Measurements from ENCODE around the gene CAMSAP2.
"Not testable (repeated sequence)": the region's sequence is repeated elsewhere in the genome, so short reads cannot be mapped to it uniquely, and the experiment has no call there.

The CAMSAP2 gene

GRCh38 chr1:200808846-200809245 lies 70.2 kb downstream of the CAMSAP2 start:
- TF ChIP-seq CTCF (IDR thresholded peaks at IDR 0.05; ENCODE audit: poor library complexity, severe bottlenecking): no peak
- no peak overlapping the region for H3K27ac ChIP-seq (ENCODE audit: poor library complexity, severe bottlenecking)
- no peak overlapping the region for H3K4me3 ChIP-seq (ENCODE audit: severe bottlenecking)
- H3K27me3 ChIP-seq (ENCODE audit: insufficient read depth, poor library complexity, severe bottlenecking): no peaks in the 10 kb centered on the region
- DNase-seq (ENCODE audit: low spot score) (no peak), ATAC-seq (ENCODE audit: low read depth) (no peak)
- H3K36me3 ChIP-seq (ENCODE audit: low read depth): peaks cover 81% of the 10 kb centered on the region
- no peaks in the 10 kb centered on the region for H3K9me3 ChIP-seq (ENCODE audit: severe bottlenecking)
- H3K4me1 ChIP-seq (ENCODE audit: insufficient read depth, poor library complexity, severe bottlenecking): no peaks in the 10 kb centered on the region

- TF ChIP-seq CTCF (IDR thresholded peaks at IDR 0.05; ENCODE audit: poor library complexity, severe bottlenecking): no peak
- no peaks in the 10 kb centered on the region for H3K9me3 ChIP-seq (ENCODE audit: severe bottlenecking)
- ATAC-seq (ENCODE audit: low read depth): no peak
These were observed 73.0 kb downstream of the CAMSAP2 start for GRCh38 chr1:200811704-200812103.

DNA sequence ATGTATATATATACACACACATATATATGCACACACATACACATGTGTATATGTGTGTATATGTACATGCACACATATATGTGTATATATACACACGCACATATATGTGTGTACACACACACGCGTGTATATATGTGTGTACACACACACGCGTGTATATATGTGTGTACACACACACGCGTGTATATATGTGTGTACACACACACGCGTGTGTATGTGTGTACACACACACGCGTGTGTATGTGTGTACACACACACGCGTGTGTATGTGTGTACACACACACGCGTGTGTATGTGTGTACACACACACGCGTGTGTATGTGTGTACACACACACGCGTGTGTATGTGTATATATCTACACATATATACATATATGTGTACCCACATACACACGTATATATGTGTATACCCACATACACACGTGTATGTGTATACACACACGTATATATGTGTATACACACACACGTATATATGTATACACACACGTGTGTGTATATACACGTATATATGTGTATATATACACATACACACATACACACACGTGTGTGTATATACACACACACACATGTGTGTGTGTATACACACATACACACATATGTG lies 78.0 kb downstream of the CAMSAP2 start:
- not testable (repeated sequence) for DNase-seq (ENCODE audit: low spot score); H3K4me3 ChIP-seq (ENCODE audit: severe bottlenecking); H3K27me3 ChIP-seq (ENCODE audit: insufficient read depth, poor library complexity, severe bottlenecking); H3K4me1 ChIP-seq (ENCODE audit: insufficient read depth, poor library complexity, severe bottlenecking); H3K9me3 ChIP-seq (ENCODE audit: severe bottlenecking); ATAC-seq (ENCODE audit: low read depth); H3K27ac ChIP-seq (ENCODE audit: poor library complexity, severe bottlenecking)
- peaks cover 71% of the 10 kb centered on the region for H3K36me3 ChIP-seq (ENCODE audit: low read depth)

More at GRCh38 chr1:200811704-200812103, 73.0 kb downstream of the CAMSAP2 start:
- H3K4me1 ChIP-seq (ENCODE audit: insufficient read depth, poor library complexity, severe bottlenecking): no peaks in the 10 kb centered on the region
- H3K36me3 ChIP-seq (ENCODE audit: low read depth): peaks cover 80% of the 10 kb centered on the region
- no peak for DNase-seq (ENCODE audit: low spot score)
- H3K27me3 ChIP-seq (ENCODE audit: insufficient read depth, poor library complexity, severe bottlenecking): no peaks in the 10 kb centered on the region
- H3K27ac ChIP-seq (ENCODE audit: poor library complexity, severe bottlenecking): no peak overlapping the region
- no peak overlapping the region for H3K4me3 ChIP-seq (ENCODE audit: severe bottlenecking)

GRCh38 chr1:200818248-200818647 lies 79.6 kb downstream of the CAMSAP2 start:
- no peak for TF ChIP-seq CTCF (IDR thresholded peaks at IDR 0.05; ENCODE audit: poor library complexity, severe bottlenecking)

DNA sequence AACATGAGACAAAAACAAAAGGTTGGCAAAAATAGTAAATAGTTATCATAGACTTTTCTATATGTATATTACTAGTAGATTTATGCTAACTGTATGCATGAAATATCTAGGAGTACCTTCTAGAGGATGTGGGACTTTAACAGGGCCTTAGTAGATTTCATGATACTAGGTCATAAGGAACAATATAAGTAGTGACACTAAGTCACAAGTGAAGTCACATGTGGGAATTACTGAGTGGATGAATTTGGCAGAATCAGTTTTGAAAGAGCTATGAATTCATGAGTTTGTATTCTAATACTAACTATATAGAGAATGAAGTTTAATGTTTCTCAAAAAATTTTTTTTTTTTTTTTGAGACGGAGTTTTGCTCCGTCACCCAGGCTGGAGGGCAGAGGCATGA lies 81.0 kb downstream of the CAMSAP2 start:
- H3K9me3 ChIP-seq (ENCODE audit: severe bottlenecking): no peaks in the 10 kb centered on the region
- H3K36me3 ChIP-seq (ENCODE audit: low read depth): peaks cover 78% of the 10 kb centered on the region
- ATAC-seq (ENCODE audit: low read depth) (no peak), DNase-seq (ENCODE audit: low spot score) (no peak)
- H3K27me3 ChIP-seq (ENCODE audit: insufficient read depth, poor library complexity, severe bottlenecking): no peaks in the 10 kb centered on the region
- no peak overlapping the region for H3K27ac ChIP-seq (ENCODE audit: poor library complexity, severe bottlenecking)
- H3K4me3 ChIP-seq (ENCODE audit: severe bottlenecking): no peak overlapping the region
- no peak for TF ChIP-seq CTCF (IDR thresholded peaks at IDR 0.05; ENCODE audit: poor library complexity, severe bottlenecking)
- H3K4me1 ChIP-seq (ENCODE audit: insufficient read depth, poor library complexity, severe bottlenecking): no peaks in the 10 kb centered on the region

More at GRCh38 chr1:200818248-200818647, 79.6 kb downstream of the CAMSAP2 start:
- no peak for ATAC-seq (ENCODE audit: low read depth)
- no peak for DNase-seq (ENCODE audit: low spot score)
- Histone ChIP-seq H3K36me3 (ENCODE audit: low read depth) (peaks cover 71% of the 10 kb centered on the region), H3K27ac (ENCODE audit: poor library complexity, severe bottlenecking) (no peak overlapping the region), H3K9me3 (ENCODE audit: severe bottlenecking) (no peaks in the 10 kb centered on the region), H3K4me1 (ENCODE audit: insufficient read depth, poor library complexity, severe bottlenecking) (no peaks in the 10 kb centered on the region), H3K4me3 (ENCODE audit: severe bottlenecking) (no peak overlapping the region), H3K27me3 (ENCODE audit: insufficient read depth, poor library complexity, severe bottlenecking) (no peaks in the 10 kb centered on the region)

Measured in RWPE2 (cell line).